ENCODE data around the gene ABCB4. TPM values are rescaled to one million over a fixed set of nuclear protein-coding genes. Genes with fewer than 3 reads are reported as not detected.
"Not testable (repeated sequence)": the region's sequence is repeated elsewhere in the genome, so short reads cannot be mapped to it uniquely, and the experiment has no call there.

Gene ABCB4
- total and polyA plus RNA-seq, 2 experiments from 2014 or later = 1.2 to 1.5 TPM

DNA sequence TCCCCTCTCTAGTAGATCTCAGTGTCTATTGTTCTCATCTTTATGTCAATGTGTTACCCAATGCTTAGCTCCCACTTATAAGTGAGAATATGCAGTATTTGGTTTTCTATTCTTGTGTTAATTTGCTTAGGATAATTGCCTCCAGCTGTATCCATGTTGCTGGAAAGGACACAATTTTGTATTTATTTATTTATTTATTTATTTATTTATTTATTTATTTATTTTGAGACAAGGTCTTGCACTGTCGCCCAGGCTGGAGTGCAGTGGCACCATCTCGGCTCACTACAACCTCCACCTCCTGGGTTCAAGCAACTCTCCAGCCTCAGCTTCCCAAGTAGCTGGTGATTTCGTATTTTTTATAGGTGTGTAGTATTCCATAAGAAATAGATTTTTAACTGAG lies 15.0 kb downstream of the ABCB4 start:
- not testable (repeated sequence) for H3K9me2 ChIP-seq (ENCODE audit: insufficient read depth); H3K9me3 Mint-ChIP-seq; H3K27ac Mint-ChIP-seq; H3K27me3 ChIP-seq (ENCODE audit: insufficient read depth); ATAC-seq; H2AFZ ChIP-seq; H3K36me3 ChIP-seq (ENCODE audit: insufficient read depth); H3F3A ChIP-seq (replicated peaks; ENCODE audit: low read depth); H3K4me3 ChIP-seq; H3K4me3 Mint-ChIP-seq; H3K27ac ChIP-seq (ENCODE audit: low read depth); DNase-seq (ENCODE audit: low spot score); H3K79me2 ChIP-seq (replicated peaks; ENCODE audit: insufficient read depth); H3K36me3 Mint-ChIP-seq (ENCODE audit: low read depth); H3K27me3 Mint-ChIP-seq (ENCODE audit: insufficient read depth, low read depth, poor library complexity); H3K4me2 ChIP-seq; H4K20me1 ChIP-seq (replicated peaks; ENCODE audit: insufficient read depth)
- H3K4me1 Mint-ChIP-seq = peaks cover 23% of the 10 kb centered on the region
- H3K4me1 ChIP-seq (ENCODE audit: insufficient read depth) = peaks cover 13% of the 10 kb centered on the region

GRCh38 chr7:87459941-87460340 lies 15.5 kb downstream of the ABCB4 start:
- Histone ChIP-seq H3K4me3 (no peak overlapping the region), H2AFZ (no peak overlapping the region), H3K27me3 (ENCODE audit: insufficient read depth) (no peaks in the 10 kb centered on the region), H4K20me1 (replicated peaks; ENCODE audit: insufficient read depth) (no peaks in the 10 kb centered on the region), H3K36me3 (ENCODE audit: insufficient read depth) (no peaks in the 10 kb centered on the region), H3K9me2 (ENCODE audit: insufficient read depth) (no peaks in the 10 kb centered on the region), H3K4me2 (no peak overlapping the region), H3K79me2 (replicated peaks; ENCODE audit: insufficient read depth) (no peaks in the 10 kb centered on the region), H3K4me1 (ENCODE audit: insufficient read depth) (peaks cover 12% of the 10 kb centered on the region; the same call in 1 of the 2 replicates), H3K27ac (ENCODE audit: low read depth) (no peak overlapping the region), H3F3A (replicated peaks; ENCODE audit: low read depth) (no peaks in the 10 kb centered on the region)
- no peaks in the 10 kb centered on the region; the same call in 2 of the 3 replicates for H3K36me3 Mint-ChIP-seq (ENCODE audit: low read depth)
- DNase-seq (ENCODE audit: low spot score) (no peak), ATAC-seq (no peak)
- peaks cover 18% of the 10 kb centered on the region for H3K4me1 Mint-ChIP-seq
- peaks cover 2% of the 10 kb centered on the region for H3K27me3 Mint-ChIP-seq (ENCODE audit: insufficient read depth, low read depth, poor library complexity)
- H3K27ac Mint-ChIP-seq = no peak overlapping the region
- H3K9me3 Mint-ChIP-seq = no peaks in the 10 kb centered on the region
- no peak overlapping the region for H3K4me3 Mint-ChIP-seq
- TF ChIP-seq ETS1 (IDR thresholded peaks at IDR 0.05) (no peak), ZNF462 (CRISPR knock-in tag; IDR thresholded peaks at IDR 0.05) (no peak), STAT1 (IDR thresholded peaks at IDR 0.05; ENCODE audit: unreplicated experiment) (no peak), ZNF114 (CRISPR knock-in tag; IDR thresholded peaks at IDR 0.05) (no peak), REST (IDR thresholded peaks at IDR 0.05; ENCODE audit: unreplicated experiment) (no peak), JUNB (IDR thresholded peaks at IDR 0.05; ENCODE audit: unreplicated experiment) (no peak), CREB1 (CRISPR knock-in tag; IDR thresholded peaks at IDR 0.05; ENCODE audit: low read depth) (no peak), POLR2AphosphoS5 (IDR thresholded peaks at IDR 0.05; ENCODE audit: low read depth) (no peak), NANOG (IDR thresholded peaks at IDR 0.05; ENCODE audit: borderline replicate concordance) (no peak)
- TF ChIP-seq, protein P1, sequence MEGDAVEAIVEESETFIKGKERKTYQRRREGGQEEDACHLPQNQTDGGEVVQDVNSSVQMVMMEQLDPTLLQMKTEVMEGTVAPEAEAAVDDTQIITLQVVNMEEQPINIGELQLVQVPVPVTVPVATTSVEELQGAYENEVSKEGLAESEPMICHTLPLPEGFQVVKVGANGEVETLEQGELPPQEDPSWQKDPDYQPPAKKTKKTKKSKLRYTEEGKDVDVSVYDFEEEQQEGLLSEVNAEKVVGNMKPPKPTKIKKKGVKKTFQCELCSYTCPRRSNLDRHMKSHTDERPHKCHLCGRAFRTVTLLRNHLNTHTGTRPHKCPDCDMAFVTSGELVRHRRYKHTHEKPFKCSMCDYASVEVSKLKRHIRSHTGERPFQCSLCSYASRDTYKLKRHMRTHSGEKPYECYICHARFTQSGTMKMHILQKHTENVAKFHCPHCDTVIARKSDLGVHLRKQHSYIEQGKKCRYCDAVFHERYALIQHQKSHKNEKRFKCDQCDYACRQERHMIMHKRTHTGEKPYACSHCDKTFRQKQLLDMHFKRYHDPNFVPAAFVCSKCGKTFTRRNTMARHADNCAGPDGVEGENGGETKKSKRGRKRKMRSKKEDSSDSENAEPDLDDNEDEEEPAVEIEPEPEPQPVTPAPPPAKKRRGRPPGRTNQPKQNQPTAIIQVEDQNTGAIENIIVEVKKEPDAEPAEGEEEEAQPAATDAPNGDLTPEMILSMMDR (conservative IDR thresholded peaks at IDR 0.05; ENCODE audit: low read depth in 2 of 2) = no peak

All from GM23338 (cell line).